Activated T-helper 2 cell treated with anti-CD3 and anti-CD28 coated beads, Interferon-gamma antibody, Interleukin-2, Interleukin-4, amounts not matched to agents 10 μg/mL and 5 μg/mL and 100 μg/mL, durations not matched to agents 14 hours and 24 hours and 36 hours (primary cell): ENCODE measurements around the gene NCBP2L. TPM values are rescaled to one million over a fixed set of nuclear protein-coding genes. Genes with fewer than 3 reads are reported as not detected.

Experiments used
- DNase-seq: peaks from one replicate; pipeline ENCODE4 v3.0.0; 2021; ENCODE audit warnings: low spot score
- H3K27ac Mint-ChIP-seq: one replicate; pipeline ENCODE4 v1.8.0; 2021; ENCODE audit warnings: mixed read lengths
- H3K27me3 Mint-ChIP-seq: one replicate; pipeline ENCODE4 v1.8.0; 2021; ENCODE audit warnings: low read depth, mixed read lengths
- H3K36me3 Mint-ChIP-seq: one replicate; pipeline ENCODE4 v1.8.0; 2021; ENCODE audit warnings: low read depth, mixed read lengths
- H3K4me1 Mint-ChIP-seq: one replicate; pipeline ENCODE4 v1.8.0; 2021; ENCODE audit warnings: low read depth, mixed read lengths
- H3K4me3 Mint-ChIP-seq: one replicate; pipeline ENCODE4 v1.8.0; 2021; ENCODE audit warnings: low read depth, mild to moderate bottlenecking, moderate library complexity, mixed read lengths
- H3K9me3 Mint-ChIP-seq: one replicate; pipeline ENCODE4 v1.8.0; 2021; ENCODE audit warnings: mixed read lengths
- intact Hi-C: fragments of 100-400 bp; cut with micrococcal nuclease; formaldehyde crosslinking; loops from one replicate; pipeline ENCODE4 v1.15.1; 2023
- total RNA-seq: library from RNA; stranded (reverse); gene quantifications from 2 replicates; pipeline ENCODE4 v1.2.3, GENCODE V29; 2022

The NCBP2L gene
- not detected in 2 replicates for total RNA-seq

DNA sequence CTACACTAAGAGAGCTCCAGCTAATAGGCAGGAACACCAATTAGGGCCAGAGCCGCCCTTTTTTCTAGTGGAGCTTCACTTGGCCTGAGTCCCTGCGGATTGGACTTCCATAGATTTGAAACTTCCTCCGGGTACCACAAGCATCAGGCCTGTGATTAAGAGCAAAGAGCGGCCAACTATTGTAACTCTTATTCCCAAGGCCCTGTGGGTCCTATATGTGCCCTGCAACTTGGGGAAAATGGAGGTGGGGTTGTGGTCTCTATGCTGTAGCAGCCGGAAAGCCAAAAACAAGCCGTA is at the start of gene NCBP2L:
NCBP2L (plus strand) TSS at position 198 of the 297 bp plus-strand sequence. CDS start 16,488 bp downstream, outside the sequence.
- Mint-ChIP-seq H3K36me3 (no peaks in the 10 kb centered on the region), H3K4me3 (peak within 1 kb of the TSS; percentile 82), H3K4me1 (peaks cover 12% of the 10 kb centered on the region), H3K9me3 (no peaks in the 10 kb centered on the region), H3K27me3 (peaks cover 19% of the 10 kb centered on the region), H3K27ac (peak within 1 kb of the TSS; percentile 9)
- no peak for DNase-seq
- intact Hi-C loops: loop anchor here (1.0 to 5.0 kb wide), 6 partner anchors 61 to 240 kb away; no protein-coding TSS in a partner anchor

- intact Hi-C loops: no loop called here
- DNase-seq: no peak
- Mint-ChIP-seq H3K4me3 (no peak overlapping the region), H3K27me3 (peaks cover 2% of the 10 kb centered on the region), H3K9me3 (no peaks in the 10 kb centered on the region), H3K36me3 (no peaks in the 10 kb centered on the region), H3K27ac (no peak overlapping the region), H3K4me1 (no peaks in the 10 kb centered on the region)
Observed at GRCh38 chrX:107728371-107729099, 49.0 kb upstream of the NCBP2L start.

DNA sequence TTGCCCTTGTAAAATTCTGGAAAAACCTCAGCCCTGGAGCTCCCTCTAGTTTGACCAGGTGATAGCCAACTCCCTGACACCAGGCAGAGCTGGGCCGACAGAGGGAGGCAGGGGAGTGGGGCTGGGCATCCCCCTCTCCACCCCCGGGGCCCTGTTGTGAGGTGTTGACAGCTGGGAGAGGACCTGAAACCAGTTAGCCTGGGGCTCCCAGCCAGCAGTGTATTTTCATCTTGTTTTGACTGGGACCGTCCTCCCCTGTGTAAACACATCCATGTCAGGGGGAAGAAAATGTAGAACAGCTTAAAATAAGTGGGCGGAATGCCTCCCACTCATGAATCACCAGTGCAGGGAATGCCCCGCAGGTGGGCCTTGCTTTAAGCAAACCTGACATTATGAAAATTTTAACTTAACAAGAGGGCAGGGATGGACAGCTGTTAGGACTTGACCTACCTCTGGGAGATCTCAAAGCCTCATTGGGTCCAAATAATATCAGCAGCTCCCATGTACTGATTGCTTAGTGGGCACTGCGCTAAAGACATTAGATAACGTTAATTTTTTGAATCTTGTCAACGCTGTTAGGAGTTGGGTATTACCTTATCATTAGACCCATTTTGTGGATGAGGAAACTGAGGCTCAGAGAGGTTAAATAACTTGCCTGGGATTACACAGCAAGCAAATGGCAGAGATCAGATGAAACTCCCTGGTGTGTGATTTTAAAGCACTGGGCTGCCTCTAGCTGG is 47.8 kb upstream of the NCBP2L start:
- intact Hi-C loops: loop anchor here (5.0 kb wide), 1 partner anchor 72 kb away; no protein-coding TSS in a partner anchor
- Mint-ChIP-seq H3K36me3 (no peaks in the 10 kb centered on the region), H3K4me1 (no peaks in the 10 kb centered on the region), H3K9me3 (no peaks in the 10 kb centered on the region), H3K4me3 (no peak overlapping the region), H3K27me3 (peaks cover 2% of the 10 kb centered on the region), H3K27ac (no peak overlapping the region)
- no peak for DNase-seq

- Mint-ChIP-seq H3K4me3 (no peak overlapping the region), H3K4me1 (no peaks in the 10 kb centered on the region), H3K36me3 (no peaks in the 10 kb centered on the region), H3K27ac (no peak overlapping the region), H3K27me3 (peaks cover 2% of the 10 kb centered on the region), H3K9me3 (no peaks in the 10 kb centered on the region)
- intact Hi-C loops: loop anchor here (5.0 kb wide), 1 partner anchor 73 kb away; no protein-coding TSS in a partner anchor
- no peak for DNase-seq
Observed at GRCh38 chrX:107730298-107730655, 47.3 kb upstream of the NCBP2L start.

GRCh38 chrX:107730991-107731766 is 46.4 kb upstream of the NCBP2L start:
- intact Hi-C loops: loop anchor here (5.0 kb wide), 1 partner anchor 74 kb away; no protein-coding TSS in a partner anchor
- no peak overlapping the region for H3K27ac Mint-ChIP-seq
- H3K27me3 Mint-ChIP-seq: peaks cover 2% of the 10 kb centered on the region
- no peak overlapping the region for H3K4me3 Mint-ChIP-seq
- DNase-seq: no peak
- H3K4me1 Mint-ChIP-seq: no peaks in the 10 kb centered on the region
- no peaks in the 10 kb centered on the region for H3K9me3 Mint-ChIP-seq
- H3K36me3 Mint-ChIP-seq: no peaks in the 10 kb centered on the region

DNA sequence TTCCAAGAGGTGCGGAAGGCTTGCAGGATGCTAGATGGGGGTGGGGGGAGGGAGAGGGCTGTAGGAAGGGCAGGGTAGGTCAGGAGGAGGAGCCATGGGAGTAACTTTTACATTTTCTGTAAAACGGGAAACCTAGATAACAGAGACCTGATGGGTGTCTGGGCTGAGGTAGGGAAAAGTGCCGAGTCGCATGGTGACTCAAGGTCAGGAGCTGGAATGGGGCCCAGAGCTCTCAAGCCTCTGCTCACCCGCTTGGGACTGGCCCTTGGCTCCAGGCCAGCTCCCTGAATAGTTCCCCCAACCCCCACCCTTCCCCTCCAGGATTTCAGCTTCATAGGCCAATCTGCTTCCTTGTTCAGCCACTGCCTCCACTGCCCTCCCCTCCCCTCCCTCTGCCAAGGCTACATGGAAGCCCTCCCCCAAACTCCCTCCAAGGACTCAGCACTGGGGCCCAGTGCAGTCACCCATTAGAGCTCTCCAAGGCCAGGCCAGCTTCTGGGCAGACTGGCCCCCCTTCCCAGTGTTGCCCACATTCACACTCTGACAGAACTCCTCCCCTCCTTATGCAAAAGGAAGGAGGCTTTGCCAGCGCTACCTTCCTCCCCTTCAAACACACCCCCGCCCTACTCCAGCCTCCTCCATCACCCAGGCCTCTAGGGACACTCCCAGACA is 45.6 kb upstream of the NCBP2L start:
- Mint-ChIP-seq H3K27me3 (peaks cover 2% of the 10 kb centered on the region), H3K27ac (no peak overlapping the region), H3K4me3 (no peak overlapping the region), H3K36me3 (no peaks in the 10 kb centered on the region), H3K9me3 (no peaks in the 10 kb centered on the region), H3K4me1 (no peaks in the 10 kb centered on the region)
- DNase-seq: no peak
- intact Hi-C loops: loop anchor here (5.0 kb wide), 1 partner anchor 75 kb away; no protein-coding TSS in a partner anchor

GRCh38 chrX:107733686-107734085 is 43.8 kb upstream of the NCBP2L start:
- intact Hi-C loops: loop anchor here (5.0 kb wide), 1 partner anchor 76 kb away; no protein-coding TSS in a partner anchor
- no peak overlapping the region for H3K27ac Mint-ChIP-seq
- peaks cover 2% of the 10 kb centered on the region for H3K27me3 Mint-ChIP-seq
- no peaks in the 10 kb centered on the region for H3K36me3 Mint-ChIP-seq
- no peaks in the 10 kb centered on the region for H3K4me1 Mint-ChIP-seq
- no peak for DNase-seq
- no peaks in the 10 kb centered on the region for H3K9me3 Mint-ChIP-seq
- H3K4me3 Mint-ChIP-seq: no peak overlapping the region

DNA sequence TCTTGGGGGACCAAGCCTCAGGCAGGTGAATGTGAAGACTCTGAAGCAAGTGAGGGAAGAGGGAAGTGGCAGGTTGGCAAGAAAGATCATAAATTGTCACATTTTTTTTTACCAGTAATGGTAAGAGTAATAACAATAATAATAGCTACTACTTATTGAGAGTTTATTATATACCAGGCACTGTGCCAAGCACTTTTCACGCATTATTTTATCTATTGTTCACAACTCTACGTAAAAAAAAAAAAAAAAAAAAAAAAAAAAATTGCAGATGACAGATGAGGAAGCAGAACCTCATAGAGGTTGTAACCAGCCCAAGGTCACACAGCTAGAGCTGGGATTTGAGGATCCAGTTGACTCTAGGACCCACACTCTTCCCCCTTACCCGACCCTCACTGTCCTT is 42.9 kb upstream of the NCBP2L start:
- Mint-ChIP-seq H3K27ac (no peak overlapping the region), H3K36me3 (no peaks in the 10 kb centered on the region), H3K4me1 (no peaks in the 10 kb centered on the region), H3K9me3 (no peaks in the 10 kb centered on the region), H3K4me3 (no peak overlapping the region), H3K27me3 (peaks cover 2% of the 10 kb centered on the region)
- DNase-seq: no peak
- intact Hi-C loops: loop anchor here (5.0 kb wide), 1 partner anchor 77 kb away; no protein-coding TSS in a partner anchor

GRCh38 chrX:107736781-107737531 is 40.6 kb upstream of the NCBP2L start:
- Mint-ChIP-seq H3K9me3 (no peaks in the 10 kb centered on the region), H3K27ac (no peak overlapping the region), H3K4me3 (no peak overlapping the region), H3K27me3 (peaks cover 2% of the 10 kb centered on the region), H3K4me1 (peaks cover 7% of the 10 kb centered on the region), H3K36me3 (no peaks in the 10 kb centered on the region)
- no peak for DNase-seq
- intact Hi-C loops: no loop called here

- no peaks in the 10 kb centered on the region for H3K36me3 Mint-ChIP-seq
- H3K27ac Mint-ChIP-seq: no peak overlapping the region
- H3K9me3 Mint-ChIP-seq: no peaks in the 10 kb centered on the region
- peaks cover 12% of the 10 kb centered on the region for H3K4me1 Mint-ChIP-seq
- no peak for DNase-seq
- peaks cover 2% of the 10 kb centered on the region for H3K27me3 Mint-ChIP-seq
- H3K4me3 Mint-ChIP-seq: no peak overlapping the region
- intact Hi-C loops: no loop called here
Observed at GRCh38 chrX:107738272-107738671, 39.3 kb upstream of the NCBP2L start.

- Mint-ChIP-seq H3K36me3 (no peaks in the 10 kb centered on the region), H3K27ac (no peak overlapping the region), H3K9me3 (no peaks in the 10 kb centered on the region), H3K4me1 (peaks cover 12% of the 10 kb centered on the region), H3K27me3 (no peaks in the 10 kb centered on the region), H3K4me3 (no peak overlapping the region)
- DNase-seq: no peak
- intact Hi-C loops: no loop called here
Observed at GRCh38 chrX:107738768-107739167, 38.8 kb upstream of the NCBP2L start.

DNA sequence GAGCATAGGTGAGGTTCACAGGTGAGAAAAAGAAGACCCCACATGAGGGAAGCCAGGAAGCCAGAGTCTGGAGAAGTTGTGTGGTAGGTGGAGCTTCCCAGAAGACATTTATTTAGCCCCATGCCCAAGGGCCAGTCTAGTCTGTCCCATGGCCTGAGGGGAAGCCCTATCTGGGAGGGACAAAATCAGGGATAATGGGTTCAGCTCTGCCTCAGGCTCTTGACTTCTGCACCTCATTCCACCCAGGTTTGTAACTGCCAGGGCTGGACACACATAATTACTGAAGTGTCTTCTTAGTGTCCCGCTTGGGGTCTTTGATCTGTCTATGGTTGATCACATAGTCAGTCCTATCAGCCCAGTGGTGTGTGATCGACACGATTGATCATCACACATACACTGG is 38.0 kb upstream of the NCBP2L start:
- no peak overlapping the region for H3K4me3 Mint-ChIP-seq
- no peak for DNase-seq
- intact Hi-C loops: no loop called here
- no peaks in the 10 kb centered on the region for H3K9me3 Mint-ChIP-seq
- H3K4me1 Mint-ChIP-seq: peaks cover 12% of the 10 kb centered on the region
- no peaks in the 10 kb centered on the region for H3K27me3 Mint-ChIP-seq
- H3K36me3 Mint-ChIP-seq: no peaks in the 10 kb centered on the region
- no peak overlapping the region for H3K27ac Mint-ChIP-seq
